GM23248 (cell line): ENCODE results near the gene ZNHIT6.

Experiments
- EZH2 ChIP-seq: fragments of 200-600 bp; sonication (generic); IDR thresholded peaks from 2 replicates; pipeline ENCODE4 v1.6.1; 2018; ENCODE audit warnings: antibody characterized with exemption, mild to moderate bottlenecking; ENCODE audit not compliant: insufficient read depth, poor library complexity, severe bottlenecking
- EZH2phosphoT487 ChIP-seq: fragments of 200-600 bp; sonication (generic); IDR thresholded peaks from 2 replicates; pipeline ENCODE4 v1.6.1; 2018; ENCODE audit warnings: antibody characterized with exemption, moderate library complexity, mild to moderate bottlenecking, low read depth; ENCODE audit not compliant: insufficient read depth

DNA sequence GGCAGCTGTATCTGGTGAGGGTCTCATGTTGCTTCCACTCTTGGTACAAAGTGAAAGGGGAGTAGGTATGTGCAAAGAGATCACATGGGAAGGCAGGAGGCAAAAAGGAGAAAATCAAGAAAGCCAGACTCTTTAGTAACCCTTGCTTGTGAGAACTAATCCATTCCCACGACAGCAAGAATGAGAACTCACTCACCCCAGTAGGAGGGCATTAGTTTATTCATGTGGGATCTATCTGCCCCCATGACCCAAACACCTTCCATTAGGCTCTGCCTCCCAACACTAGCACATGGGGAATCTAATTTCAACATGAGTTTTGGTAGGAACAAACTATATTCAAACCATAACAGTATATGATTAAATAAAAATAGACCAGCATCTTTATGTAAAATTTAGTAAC is 57.6 kb downstream of the ZNHIT6 start:
- no peak for TF ChIP-seq EZH2
- no peak for TF ChIP-seq EZH2phosphoT487
